GM12878 (cell line): ENCODE data around the gene RTF2. TPM values are rescaled to one million over a fixed set of nuclear protein-coding genes. Genes with fewer than 3 reads are reported as not detected.

Source experiments
- ATAC-seq: fragments of 200-7000 bp; cut with Tn5 transposase; 3 replicates; pipeline ENCODE4 v1.9.1; 2020; ENCODE audit warnings: mild to moderate bottlenecking, moderate library complexity
- BruUV-seq: library from RNA; stranded (reverse); fragments of 400-500 nt; replicated peaks from 2 replicates; lab custom pipeline; 2021; lab: Mats Ljungman, UMichigan
- CTCF ChIA-PET: fragments of 300-600 bp; sonication (Branson Sonifier 250); formaldehyde crosslinking; extraction: SDS; loops from one replicate; lab custom pipeline; 2021; ENCODE audit warnings: inconsistent platforms; lab: Yijun Ruan, JAX
- POLR2A ChIA-PET: fragments of 350-600 bp; formaldehyde crosslinking; extraction: SDS; loops from one replicate; lab custom pipeline; 2021; ENCODE audit warnings: inconsistent platforms; lab: Charles Lee
- RAD21 ChIA-PET: fragments of 300-600 bp; sonication (Branson Sonifier 250); formaldehyde crosslinking; loops from one replicate; lab custom pipeline; 2023; ENCODE audit warnings: antibody characterized with exemption; ENCODE audit not compliant: unreplicated experiment; lab: Charles Lee
- SMC1A ChIA-PET: fragments of 300-600 bp; sonication (Branson Sonifier 250); formaldehyde crosslinking; loops from one replicate; lab custom pipeline; 2023; ENCODE audit not compliant: unreplicated experiment, uncharacterized antibody; lab: Charles Lee
- DNase-seq: peaks from one replicate; pipeline ENCODE4 v3.0.0-alpha.2; 2011; ENCODE audit warnings: low read depth, low spot score
- FAIRE-seq: peaks from 3 replicates; lab custom pipeline; 2011; peaks lifted over from hg19 to GRCh38; lab: Jason Lieb, UNC
- H2AFZ ChIP-seq: 2 replicates; pipeline ENCODE4 v1.6.0; 2011; ENCODE audit warnings: low read depth, low read length, control low read depth; ENCODE audit not compliant: control insufficient read depth
- H3K27ac ChIP-seq: 2 replicates; pipeline ENCODE4 v1.5.1; 2011; ENCODE audit warnings: control low read depth; ENCODE audit not compliant: control insufficient read depth, insufficient read depth
- H3K27me3 ChIP-seq, 2 experiments: replicated peaks in 1 of 2; 2 replicates each; pipeline versions ENCODE4 v1.6.0 to v1.6.1; 2011; ENCODE audit warnings: low read length in 1 of 2; ENCODE audit not compliant: control insufficient read depth in 2 of 2, insufficient read depth in 2 of 2
- H3K36me3 ChIP-seq, 2 experiments: 2 replicates each; pipeline ENCODE4 v1.5.1; 2011; ENCODE audit warnings: low read length in 1 of 2; ENCODE audit not compliant: control insufficient read depth in 2 of 2, insufficient read depth in 2 of 2
- H3K4me1 ChIP-seq: 2 replicates; pipeline ENCODE4 v1.6.1; 2011; ENCODE audit warnings: mild to moderate bottlenecking, low read length, moderate library complexity, mixed read lengths; ENCODE audit not compliant: control insufficient read depth, insufficient read depth
- H3K4me2 ChIP-seq: 2 replicates; pipeline ENCODE4 v1.6.0; 2011; ENCODE audit warnings: control low read depth; ENCODE audit not compliant: control insufficient read depth, insufficient read depth
- H3K4me3 ChIP-seq: fragments of 200-600 bp; sonication (generic); 2 replicates; pipeline ENCODE4 v1.5.1; 2016
- H3K79me2 ChIP-seq: 2 replicates; pipeline ENCODE4 v1.6.0; 2011; ENCODE audit warnings: low read length; ENCODE audit not compliant: control insufficient read depth, insufficient read depth
- H3K9ac ChIP-seq: 2 replicates; pipeline ENCODE4 v1.8.0; 2011; ENCODE audit warnings: low read length, control low read depth, mixed read lengths; ENCODE audit not compliant: control insufficient read depth, insufficient read depth
- H3K9me3 ChIP-seq: replicated peaks from 3 replicates; pipeline ENCODE4 v1.5.1; 2011; ENCODE audit warnings: mild to moderate bottlenecking, low read length; ENCODE audit not compliant: control insufficient read depth, insufficient read depth
- H4K20me1 ChIP-seq: 2 replicates; pipeline ENCODE4 v1.6.0; 2011; ENCODE audit not compliant: control insufficient read depth, insufficient read depth
- BMI1 ChIP-seq: fragments of 450-650 bp; IDR thresholded peaks from 2 replicates; pipeline ENCODE4 v1.6.1; 2016; ENCODE audit warnings: mild to moderate bottlenecking, moderate library complexity, borderline replicate concordance
- FOS ChIP-seq: IDR thresholded peaks from 3 replicates; pipeline ENCODE4 v1.6.1; 2011; ENCODE audit warnings: borderline replicate concordance; ENCODE audit not compliant: insufficient read length; ENCODE audit errors: extremely low read depth
- HDAC6 ChIP-seq: fragments of 200-600 bp; sonication (generic); IDR thresholded peaks from one replicate; pipeline ENCODE4 v1.8.0; 2017; ENCODE audit warnings: antibody characterized with exemption; ENCODE audit not compliant: unreplicated experiment
- HDGF ChIP-seq: fragments of 450-650 bp; IDR thresholded peaks from 2 replicates; pipeline ENCODE4 v1.6.1; 2016; ENCODE audit warnings: antibody characterized with exemption
- KAT2A ChIP-seq: conservative IDR thresholded peaks from 2 replicates; pipeline ENCODE4 v1.6.1; 2011; ENCODE audit warnings: low read depth, low read length; ENCODE audit not compliant: control insufficient read depth
- NR2C1 ChIP-seq: fragments of 450-650 bp; IDR thresholded peaks from 2 replicates; pipeline ENCODE4 v1.6.1; 2017; ENCODE audit warnings: antibody characterized with exemption, mild to moderate bottlenecking, moderate library complexity
- POU2F2 ChIP-seq: IDR thresholded peaks from 3 replicates; pipeline ENCODE4 v1.6.1; 2011; ENCODE audit warnings: low read depth, mild to moderate bottlenecking, low read length, borderline replicate concordance
- RAD21 ChIP-seq: IDR thresholded peaks from 2 replicates; pipeline ENCODE4 v1.6.1; 2011; ENCODE audit warnings: mild to moderate bottlenecking, low read depth, low read length, moderate library complexity; ENCODE audit not compliant: insufficient read depth
- RELA ChIP-seq: fragments of 450-650 bp; IDR thresholded peaks from 2 replicates; pipeline ENCODE4 v1.8.0; 2014; ENCODE audit warnings: borderline replicate concordance; ENCODE audit not compliant: partially characterized antibody
- RELB ChIP-seq: fragments of 450-650 bp; IDR thresholded peaks from 2 replicates; pipeline ENCODE4 v1.6.1; 2017; ENCODE audit warnings: low read depth, mild to moderate bottlenecking, moderate library complexity
- SMARCA5 ChIP-seq: fragments of 450-650 bp; IDR thresholded peaks from 2 replicates; pipeline ENCODE4 v1.6.1; 2017; ENCODE audit warnings: mild to moderate bottlenecking
- STAT1 ChIP-seq: fragments of 450-650 bp; conservative IDR thresholded peaks from 2 replicates; pipeline ENCODE4 v1.6.1; 2014; ENCODE audit warnings: antibody characterized with exemption, mild to moderate bottlenecking
- TCF3 ChIP-seq: IDR thresholded peaks from 2 replicates; pipeline ENCODE4 v1.6.1; 2012; ENCODE audit warnings: low read depth, mild to moderate bottlenecking, low read length, borderline replicate concordance; ENCODE audit not compliant: insufficient read depth
- TCF7 ChIP-seq: IDR thresholded peaks from 2 replicates; pipeline ENCODE4 v1.6.1; 2014; ENCODE audit warnings: antibody characterized with exemption, borderline replicate concordance
- ZBTB11 ChIP-seq: fragments of 450-650 bp; formaldehyde crosslinking; IDR thresholded peaks from 2 replicates; pipeline ENCODE4 v1.5.0; 2022; ENCODE audit warnings: mild to moderate bottlenecking, missing genetic modification characterization
- ZNF24 ChIP-seq: fragments of 450-650 bp; IDR thresholded peaks from 2 replicates; pipeline ENCODE4 v1.6.1; 2017; ENCODE audit warnings: antibody characterized with exemption, mild to moderate bottlenecking
- ZNF274 ChIP-seq: IDR thresholded peaks from one replicate; pipeline ENCODE4 v1.8.0; 2011; ENCODE audit not compliant: insufficient read length, insufficient read depth
- WGBS: methylation state at CpG from one replicate; pipeline ENCODE4 v1.1.6; 2016; ENCODE audit warnings: low lambda C conversion rate; ENCODE audit not compliant: insufficient replicate concordance, insufficient coverage; ENCODE audit errors: missing lambda C conversion rate; 5-methylcytosine and 5-hydroxymethylcytosine counted together
- in situ Hi-C: fragments of 300-500 bp; cut with MboI; formaldehyde crosslinking; loops from 9 replicates; pipeline ENCODE4 v1.14.3; 2018; ENCODE audit warnings: mixed read lengths
- intact Hi-C: fragments of 100-400 bp; cut with micrococcal nuclease; formaldehyde crosslinking; loops from one replicate; pipeline ENCODE4 v1.14.2; 2022; ENCODE audit not compliant: unreplicated experiment
- polyA plus RNA-seq, 11 experiments: library from polyadenylated mRNA; depleted of rRNA in 4 of 11; unstranded in 6 of 11; stranded (reverse) in 5 of 11; fragments of >200 nt; fragmentation: Nextera tagmentation in 4 of 11; fragmentation: Illumina TruSeq in 1 of 11; extraction: Ambion mirVana in 4 of 11; extraction: Trizol in 1 of 11; gene quantifications; 1 replicate in 1 of 11; 2 replicates in 10 of 11; pipeline versions ENCODE4 v1.2.1 to v1.2.3, GENCODE V29; 2011 to 2016; ENCODE audit warnings: inconsistent platforms in 2 of 11, missing spikeins in 2 of 11, low read depth in 1 of 11
- total RNA-seq, 4 experiments: library from RNA; depleted of rRNA in 3 of 4; stranded (reverse); fragments of >200 nt in 3 of 4; fragmentation: Illumina TruSeq in 1 of 4; extraction: Trizol in 1 of 4; gene quantifications; 2 replicates each; pipeline versions ENCODE4 v1.2.1 to v1.2.3, GENCODE V29; 2013 to 2021

RTF2 gene
- total and polyA plus RNA-seq, 10 of the 15 experiments (the other 5 are each of a cell fraction or from before 2014, with no cell fraction given) = 66.2 to 133 (median 82.9) TPM

GRCh38 chr20:56467968-56468315 is 485 bp upstream of the RTF2 start:
- 0% methylated on average over 7 of the region's 7 CpGs for WGBS
- H3K4me3 ChIP-seq = peak overlapping the region; percentile 90; the same call in 1 of the 2 replicates
- H3K27ac ChIP-seq = peak overlapping the region; percentile 42; the same call in 1 of the 2 replicates
- in situ Hi-C loops (no loop called here), intact Hi-C loops (loop anchor here (1.0 to 2.0 kb wide), 3 partner anchors 27 to 75 kb away; partner anchors contain the start of genes AURKA and CSTF1)
- H3K4me1 ChIP-seq = peaks cover 17% of the 10 kb centered on the region
- ATAC-seq (no peak; the same call in 2 of the 3 replicates), FAIRE-seq (no peak), DNase-seq (no peak)
- peak overlapping the region; percentile 54 for H3K9ac ChIP-seq
- no peaks in the 10 kb centered on the region for H3K9me3 ChIP-seq
- no peaks in the 10 kb centered on the region for H3K36me3 ChIP-seq
- H3K4me2 ChIP-seq = peak overlapping the region; percentile 98
- ChIA-PET POLR2A (interaction anchor here (1.3 kb wide), 1 partner anchor 15 kb away, joined by 3 read pairs; no protein-coding TSS in a partner anchor), RAD21 (interaction anchor here (1.8 kb wide), 1 partner anchor 76 kb away, joined by 9 read pairs; the partner anchor contains the start of genes AURKA and CSTF1), SMC1A (interaction anchor here (1.1 to 2.8 kb wide), 4 partner anchors 14 to 74 kb away, joined by 4 to 14 read pairs (median 9); partner anchors contain the start of genes AURKA and CSTF1), CTCF (interaction anchor here (0.5 to 2.0 kb wide), 2 partner anchors 71 to 125 kb away, joined by 4 to 13 read pairs; no protein-coding TSS in a partner anchor)
- H4K20me1 ChIP-seq = no peaks in the 10 kb centered on the region
- no TSS peak for BruUV-seq
- TF ChIP-seq BMI1 (no peak), TCF3 (no peak), HDAC6 (no peak), RELB (no peak), NR2C1 (no peak), FOS (no peak), ZBTB11 (CRISPR knock-in tag) (no peak), RELA (no peak), HDGF (no peak), RAD21 (no peak), SMARCA5 (no peak), TCF7 (no peak), KAT2A (no peak), ZNF24 (no peak), STAT1 (no peak), ZNF274 (no peak), POU2F2 (no peak)
- peak overlapping the region; percentile 91 for H2AFZ ChIP-seq
- peaks cover 23% of the 10 kb centered on the region for H3K79me2 ChIP-seq
- no peaks in the 10 kb centered on the region for H3K27me3 ChIP-seq
